ENCODE results near the gene SIPA1L2.

DNA sequence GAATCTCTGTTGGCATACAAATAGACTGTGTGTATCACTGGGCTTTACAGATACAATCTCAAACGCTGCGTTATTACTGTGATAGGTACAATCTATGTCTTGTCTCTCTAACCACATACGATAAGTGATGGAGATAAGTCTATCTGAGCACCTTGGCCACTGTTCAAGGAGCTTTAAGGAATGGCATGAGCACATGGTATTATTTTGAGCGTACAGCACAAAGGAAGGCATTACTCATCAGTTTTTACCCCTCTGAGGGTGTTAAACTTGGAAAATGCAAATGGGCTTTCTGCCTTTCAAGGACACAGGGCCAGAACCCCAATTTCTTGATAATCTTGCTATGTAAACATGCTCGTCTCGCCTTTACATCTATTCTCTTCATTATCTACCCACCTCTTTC lies 11.6 kb upstream of the SIPA1L2 start:
- TF ChIP-seq, protein P1, sequence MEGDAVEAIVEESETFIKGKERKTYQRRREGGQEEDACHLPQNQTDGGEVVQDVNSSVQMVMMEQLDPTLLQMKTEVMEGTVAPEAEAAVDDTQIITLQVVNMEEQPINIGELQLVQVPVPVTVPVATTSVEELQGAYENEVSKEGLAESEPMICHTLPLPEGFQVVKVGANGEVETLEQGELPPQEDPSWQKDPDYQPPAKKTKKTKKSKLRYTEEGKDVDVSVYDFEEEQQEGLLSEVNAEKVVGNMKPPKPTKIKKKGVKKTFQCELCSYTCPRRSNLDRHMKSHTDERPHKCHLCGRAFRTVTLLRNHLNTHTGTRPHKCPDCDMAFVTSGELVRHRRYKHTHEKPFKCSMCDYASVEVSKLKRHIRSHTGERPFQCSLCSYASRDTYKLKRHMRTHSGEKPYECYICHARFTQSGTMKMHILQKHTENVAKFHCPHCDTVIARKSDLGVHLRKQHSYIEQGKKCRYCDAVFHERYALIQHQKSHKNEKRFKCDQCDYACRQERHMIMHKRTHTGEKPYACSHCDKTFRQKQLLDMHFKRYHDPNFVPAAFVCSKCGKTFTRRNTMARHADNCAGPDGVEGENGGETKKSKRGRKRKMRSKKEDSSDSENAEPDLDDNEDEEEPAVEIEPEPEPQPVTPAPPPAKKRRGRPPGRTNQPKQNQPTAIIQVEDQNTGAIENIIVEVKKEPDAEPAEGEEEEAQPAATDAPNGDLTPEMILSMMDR (IDR thresholded peaks at IDR 0.05) = no peak
- TF ChIP-seq POLR2AphosphoS5 (IDR thresholded peaks at IDR 0.05) = no peak
- TF ChIP-seq POLR2A (IDR thresholded peaks at IDR 0.05) = no peak
